GM15510 (cell line): ENCODE measurements around the gene ABCC9.

Source experiments
- POLR2A ChIP-seq: IDR thresholded peaks from 3 replicates; pipeline ENCODE4 v1.6.1; 2011; ENCODE audit warnings: borderline replicate concordance; ENCODE audit not compliant: insufficient read length; ENCODE audit errors: extremely low read depth

Gene ABCC9

GRCh38 chr12:21946983-21947382, 5.8 kb upstream of the ABCC9 start:
- TF ChIP-seq POLR2A = no peak

GRCh38 chr12:21945002-21945401, 3.8 kb upstream of the ABCC9 start:
- TF ChIP-seq POLR2A = no peak

GRCh38 chr12:21942377-21942703, 1.1 kb upstream of the ABCC9 start:
- TF ChIP-seq POLR2A = no peak

GRCh38 chr12:21941506-21942376, 515 bp upstream of the ABCC9 start:
- no peak for TF ChIP-seq POLR2A

GRCh38 chr12:21939435-21939834, 1.8 kb downstream of the ABCC9 start:
- no peak for TF ChIP-seq POLR2A

- TF ChIP-seq POLR2A = no peak
Observed at GRCh38 chr12:21938879-21939278, 2.3 kb downstream of the ABCC9 start.

GRCh38 chr12:21934173-21934572, 7.1 kb downstream of the ABCC9 start:
- no peak for TF ChIP-seq POLR2A

GRCh38 chr12:21933656-21934055, 7.6 kb downstream of the ABCC9 start:
- TF ChIP-seq POLR2A = no peak

- no peak for TF ChIP-seq POLR2A
Observed at GRCh38 chr12:21925296-21925913, 15.8 kb downstream of the ABCC9 start.

- no peak for TF ChIP-seq POLR2A
Observed at GRCh38 chr12:21921436-21921835, 19.8 kb downstream of the ABCC9 start.

GRCh38 chr12:21918456-21918855, 22.8 kb downstream of the ABCC9 start:
- TF ChIP-seq POLR2A = no peak

- no peak for TF ChIP-seq POLR2A
Observed at GRCh38 chr12:21913823-21914222, 27.4 kb downstream of the ABCC9 start.

- no peak for TF ChIP-seq POLR2A
Observed at GRCh38 chr12:21912318-21912717, 28.9 kb downstream of the ABCC9 start.

- TF ChIP-seq POLR2A = no peak
Observed at GRCh38 chr12:21911832-21912231, 29.4 kb downstream of the ABCC9 start.

GRCh38 chr12:21910657-21911056, 30.6 kb downstream of the ABCC9 start:
- TF ChIP-seq POLR2A = no peak
